MCF 10A (cell line): ENCODE results near the gene ZNF22. TPM values are rescaled to one million over a fixed set of nuclear protein-coding genes. Genes with fewer than 3 reads are reported as not detected.

Experiments used
- BruUV-seq: library from RNA; stranded (reverse); fragments of 400-500 nt; replicated peaks from 2 replicates; lab custom pipeline; 2021; lab: Mats Ljungman, UMichigan
- CTCF ChIA-PET: fragments of 300-600 bp; sonication (Branson Sonifier 250); formaldehyde crosslinking; extraction: SDS; loops from one replicate; lab custom pipeline; 2021; ENCODE audit warnings: antibody characterized with exemption, inconsistent platforms; lab: Yijun Ruan, JAX
- POLR2A ChIA-PET: fragments of 300-600, 350-650 bp; sonication (Branson Sonifier 250); formaldehyde crosslinking; extraction: SDS; loops from one replicate; lab custom pipeline; 2020; ENCODE audit warnings: antibody characterized with exemption, inconsistent platforms; lab: Yijun Ruan, JAX
- DNase-seq: peaks from one replicate; pipeline ENCODE4 v3.0.0-alpha.2; 2018; ENCODE audit not compliant: unreplicated experiment
- H3K27ac Mint-ChIP-seq: one replicate; pipeline ENCODE4 v1.8.0; 2022; ENCODE audit warnings: mild to moderate bottlenecking, low read depth, mixed read lengths; ENCODE audit not compliant: unreplicated experiment
- H3K27me3 Mint-ChIP-seq: one replicate; pipeline ENCODE4 v1.8.0; 2022; ENCODE audit warnings: mixed read lengths; ENCODE audit not compliant: insufficient read depth, unreplicated experiment
- H3K36me3 Mint-ChIP-seq: one replicate; pipeline ENCODE4 v1.8.0; 2022; ENCODE audit warnings: mild to moderate bottlenecking, moderate library complexity, mixed read lengths; ENCODE audit not compliant: insufficient read depth, unreplicated experiment
- H3K4me1 Mint-ChIP-seq: one replicate; pipeline ENCODE4 v1.8.0; 2022; ENCODE audit warnings: mixed read lengths; ENCODE audit not compliant: insufficient read depth, unreplicated experiment
- H3K4me3 Mint-ChIP-seq: one replicate; pipeline ENCODE4 v1.8.0; 2022; ENCODE audit warnings: mild to moderate bottlenecking, moderate library complexity, mixed read lengths; ENCODE audit not compliant: unreplicated experiment
- H3K9me3 Mint-ChIP-seq: one replicate; pipeline ENCODE4 v1.8.0; 2022; ENCODE audit warnings: mixed read lengths; ENCODE audit not compliant: unreplicated experiment
- CTCF ChIP-seq: fragments of 200-600 bp; IDR thresholded peaks from one replicate; pipeline ENCODE4 v1.8.0; 2022; ENCODE audit warnings: antibody characterized with exemption, mild to moderate bottlenecking; ENCODE audit not compliant: unreplicated experiment
- intact Hi-C: fragments of 100-400 bp; cut with micrococcal nuclease; formaldehyde crosslinking; loops from 2 replicates; pipeline ENCODE4 v1.14.1; 2022
- total RNA-seq: library from RNA; stranded (reverse); gene quantifications from 2 replicates; pipeline ENCODE4 v1.2.3, GENCODE V29; 2022

The ZNF22 gene
- total RNA-seq, 1 experiment from 2014 or later, result 8.5 TPM

DNA sequence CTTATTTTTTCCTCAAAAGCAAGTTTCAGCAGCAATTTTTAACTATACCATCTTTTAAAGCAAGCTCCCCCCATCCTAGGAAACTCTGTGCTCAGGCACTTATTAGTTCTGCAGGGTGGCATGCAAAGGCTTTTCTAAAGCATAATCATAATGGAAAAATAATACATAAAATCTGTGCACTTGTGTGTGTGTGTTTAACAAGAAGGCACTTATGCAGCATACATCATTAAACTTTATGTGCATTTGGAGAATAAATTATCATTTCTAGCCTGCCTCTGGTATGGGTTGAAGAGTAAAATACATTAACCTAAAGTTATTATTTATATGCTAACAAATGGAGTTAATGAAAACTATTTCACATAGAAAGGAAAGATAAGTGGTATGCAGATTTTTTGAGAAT lies 46.7 kb upstream of the ZNF22 start:
- no TSS peak for BruUV-seq
- no peak for TF ChIP-seq CTCF
- no peak overlapping the region for H3K4me3 Mint-ChIP-seq
- no peaks in the 10 kb centered on the region for H3K36me3 Mint-ChIP-seq
- intact Hi-C loops, result no loop called here
- H3K27me3 Mint-ChIP-seq, result no peaks in the 10 kb centered on the region
- H3K27ac Mint-ChIP-seq, result no peak overlapping the region
- ChIA-PET POLR2A (no interaction called here), CTCF (interaction anchor here (0.8 to 3.2 kb wide), 3 partner anchors 12 to 22 kb away, joined by 3 to 11 read pairs (median 10); no protein-coding TSS in a partner anchor)
- H3K4me1 Mint-ChIP-seq, result peaks cover 9% of the 10 kb centered on the region
- H3K9me3 Mint-ChIP-seq, result no peaks in the 10 kb centered on the region
- no peak for DNase-seq

- no peaks in the 10 kb centered on the region for H3K9me3 Mint-ChIP-seq
- H3K4me3 Mint-ChIP-seq, result no peak overlapping the region
- CTCF ChIA-PET, result interaction anchor here (0.6 to 3.2 kb wide), 3 partner anchors 11 to 960 kb away, joined by 3 to 10 read pairs (median 5); no protein-coding TSS in a partner anchor
- POLR2A ChIA-PET, result no interaction called here
- BruUV-seq, result no TSS peak
- TF ChIP-seq CTCF, result no peak
- no peak overlapping the region for H3K27ac Mint-ChIP-seq
- H3K27me3 Mint-ChIP-seq, result no peaks in the 10 kb centered on the region
- no peak for DNase-seq
- H3K4me1 Mint-ChIP-seq, result peaks cover 9% of the 10 kb centered on the region
- intact Hi-C loops, result no loop called here
- H3K36me3 Mint-ChIP-seq, result no peaks in the 10 kb centered on the region
Observed at GRCh38 chr10:44954962-44955361, 45.8 kb upstream of the ZNF22 start.

DNA sequence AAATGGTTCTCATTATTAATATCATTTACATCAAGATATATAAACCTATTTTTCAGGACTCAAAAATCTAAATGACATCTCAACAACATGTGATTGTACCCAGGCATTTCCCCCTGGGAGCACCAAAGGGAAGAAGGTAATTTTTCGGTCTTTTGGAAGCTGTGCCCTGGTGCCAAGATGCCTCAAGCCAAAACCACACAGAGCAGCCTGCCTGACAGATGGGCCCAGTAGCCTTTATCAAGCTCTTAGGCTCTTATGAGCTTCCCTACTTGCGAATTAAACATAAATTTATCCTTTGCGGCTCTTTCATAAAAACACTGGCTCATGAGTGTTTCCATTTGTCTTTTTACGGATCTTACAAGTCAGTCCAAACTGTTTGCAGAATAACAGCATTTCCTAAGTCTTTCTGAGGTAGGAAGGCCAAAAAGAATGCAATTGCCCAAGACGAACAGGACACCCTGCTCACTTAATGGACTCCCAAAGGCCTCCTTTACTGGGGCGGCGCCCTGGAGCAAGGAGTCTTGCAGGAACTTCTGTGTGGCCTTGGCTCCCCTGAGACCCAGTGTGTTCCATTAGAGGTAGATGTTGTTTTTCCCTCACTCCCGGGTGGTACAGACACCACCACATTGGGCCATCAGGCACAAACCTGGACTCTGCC lies 45.2 kb upstream of the ZNF22 start:
- Mint-ChIP-seq H3K27ac (no peak overlapping the region), H3K4me1 (peaks cover 9% of the 10 kb centered on the region), H3K9me3 (no peaks in the 10 kb centered on the region), H3K36me3 (no peaks in the 10 kb centered on the region), H3K27me3 (no peaks in the 10 kb centered on the region), H3K4me3 (no peak overlapping the region)
- ChIA-PET CTCF (no interaction called here), POLR2A (no interaction called here)
- intact Hi-C loops, result no loop called here
- TF ChIP-seq CTCF, result no peak
- BruUV-seq, result no TSS peak
- no peak for DNase-seq

DNA sequence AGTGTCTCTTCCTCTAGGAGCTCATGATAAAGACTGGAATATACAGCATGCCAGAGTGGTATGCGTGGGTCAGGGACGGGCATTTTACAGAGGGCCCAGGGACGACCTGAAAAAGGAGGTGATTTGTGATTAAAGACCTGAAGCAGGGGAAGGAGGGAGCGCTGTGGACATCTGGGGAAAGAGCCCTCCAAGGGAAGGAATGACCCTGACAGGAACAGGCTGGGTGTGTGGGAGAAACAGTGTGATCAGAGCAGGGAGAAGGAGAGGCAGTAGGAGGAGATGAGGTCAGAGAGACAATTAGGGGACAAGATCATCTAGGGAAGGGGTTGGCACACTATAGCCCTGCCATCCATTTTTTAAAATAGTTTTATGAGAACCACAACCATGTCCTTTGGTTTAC lies 44.5 kb upstream of the ZNF22 start:
- intact Hi-C loops, result no loop called here
- Mint-ChIP-seq H3K27ac (no peak overlapping the region), H3K27me3 (no peaks in the 10 kb centered on the region), H3K4me1 (peaks cover 9% of the 10 kb centered on the region), H3K9me3 (no peaks in the 10 kb centered on the region), H3K36me3 (no peaks in the 10 kb centered on the region), H3K4me3 (no peak overlapping the region)
- POLR2A ChIA-PET, result interaction anchor here (0.6 kb wide), 1 partner anchor 23 kb away, joined by 5 read pairs; no protein-coding TSS in a partner anchor
- BruUV-seq, result no TSS peak
- no peak for DNase-seq
- TF ChIP-seq CTCF, result no peak
- CTCF ChIA-PET, result no interaction called here
